NCI-H1092 (cell line): ENCODE measurements around the gene DGKQ.
A peak's percentile ranks its signal among the peaks of the same experiment; 100 is the strongest.

Experiments used
- DNase-seq: peaks from one replicate; lab custom pipeline; 2025; lab: John Stamatoyannopoulos, UW

DGKQ gene, protein sequence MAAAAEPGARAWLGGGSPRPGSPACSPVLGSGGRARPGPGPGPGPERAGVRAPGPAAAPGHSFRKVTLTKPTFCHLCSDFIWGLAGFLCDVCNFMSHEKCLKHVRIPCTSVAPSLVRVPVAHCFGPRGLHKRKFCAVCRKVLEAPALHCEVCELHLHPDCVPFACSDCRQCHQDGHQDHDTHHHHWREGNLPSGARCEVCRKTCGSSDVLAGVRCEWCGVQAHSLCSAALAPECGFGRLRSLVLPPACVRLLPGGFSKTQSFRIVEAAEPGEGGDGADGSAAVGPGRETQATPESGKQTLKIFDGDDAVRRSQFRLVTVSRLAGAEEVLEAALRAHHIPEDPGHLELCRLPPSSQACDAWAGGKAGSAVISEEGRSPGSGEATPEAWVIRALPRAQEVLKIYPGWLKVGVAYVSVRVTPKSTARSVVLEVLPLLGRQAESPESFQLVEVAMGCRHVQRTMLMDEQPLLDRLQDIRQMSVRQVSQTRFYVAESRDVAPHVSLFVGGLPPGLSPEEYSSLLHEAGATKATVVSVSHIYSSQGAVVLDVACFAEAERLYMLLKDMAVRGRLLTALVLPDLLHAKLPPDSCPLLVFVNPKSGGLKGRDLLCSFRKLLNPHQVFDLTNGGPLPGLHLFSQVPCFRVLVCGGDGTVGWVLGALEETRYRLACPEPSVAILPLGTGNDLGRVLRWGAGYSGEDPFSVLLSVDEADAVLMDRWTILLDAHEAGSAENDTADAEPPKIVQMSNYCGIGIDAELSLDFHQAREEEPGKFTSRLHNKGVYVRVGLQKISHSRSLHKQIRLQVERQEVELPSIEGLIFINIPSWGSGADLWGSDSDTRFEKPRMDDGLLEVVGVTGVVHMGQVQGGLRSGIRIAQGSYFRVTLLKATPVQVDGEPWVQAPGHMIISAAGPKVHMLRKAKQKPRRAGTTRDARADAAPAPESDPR

DNA sequence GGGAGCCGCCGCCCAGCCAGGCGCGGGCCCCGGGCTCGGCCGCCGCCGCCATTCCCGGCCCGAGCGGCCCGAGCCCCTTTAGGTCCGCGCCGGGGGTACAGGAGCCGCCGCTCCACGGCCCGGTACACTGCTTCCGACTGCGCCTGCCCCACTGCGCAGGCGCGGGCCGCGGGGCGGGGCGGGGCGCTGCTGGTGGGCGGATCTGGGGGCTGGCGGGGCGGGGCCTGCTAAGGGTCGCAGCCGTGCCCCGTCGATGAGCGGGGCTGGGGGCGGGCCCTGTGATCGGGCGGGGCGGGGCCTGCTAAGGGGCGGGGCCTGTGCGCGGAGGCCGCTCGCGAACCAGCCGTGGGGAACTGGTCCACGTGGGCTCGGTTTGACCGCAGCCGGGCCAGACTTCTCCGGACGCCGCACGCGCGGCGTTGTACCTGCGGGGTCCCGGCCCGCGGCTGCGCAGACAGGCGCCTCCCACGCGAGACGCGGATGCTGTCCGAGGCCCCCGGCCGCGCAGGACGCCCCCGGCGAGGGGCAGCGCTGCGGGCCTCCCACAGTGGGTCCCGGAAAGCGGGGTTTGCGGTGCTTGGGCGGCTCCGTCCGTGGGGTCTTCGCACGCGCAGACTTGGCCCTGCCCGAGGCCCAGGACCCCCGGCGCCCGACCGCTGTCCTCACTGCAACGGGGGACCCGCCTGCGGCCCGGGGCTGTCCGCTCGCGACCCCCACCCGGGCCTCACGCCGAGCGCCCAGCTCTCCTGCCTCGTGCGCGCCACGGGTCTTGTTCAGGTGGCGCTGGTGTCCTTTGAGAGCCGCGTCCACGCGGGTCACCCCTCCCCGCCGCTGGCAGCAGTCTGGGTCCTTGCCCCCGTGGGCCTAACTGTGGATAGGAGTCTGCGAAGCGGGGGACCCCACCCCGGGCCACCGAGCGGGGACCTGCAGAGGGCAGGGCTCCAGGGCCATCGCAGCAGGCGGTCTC is at the start of gene DGKQ:
Gene DGKQ, minus strand, starts transcription at position 139 of the 967 bp plus-strand sequence. Its CDS starts 87 bp downstream, at position 52.
- DNase-seq, result peak; percentile 47

DNA sequence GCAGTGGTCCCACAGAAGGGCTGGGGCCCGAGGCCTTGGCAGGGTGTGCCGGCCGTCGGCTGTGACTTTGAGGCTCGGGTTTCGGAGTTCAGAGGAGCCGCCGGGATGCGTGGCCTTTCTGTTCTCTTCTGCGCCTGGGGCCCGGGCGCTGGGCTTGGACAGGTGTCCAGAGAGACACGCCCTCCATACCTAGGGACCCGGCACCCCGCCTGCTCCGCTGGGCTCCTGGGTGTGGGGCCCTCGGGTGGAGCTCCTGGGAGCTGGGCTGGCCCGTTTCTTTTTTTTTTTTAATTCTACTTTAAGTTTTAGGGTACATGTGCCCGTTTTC is 49.3 kb upstream of the DGKQ start:
- DNase-seq, result no peak

DNA sequence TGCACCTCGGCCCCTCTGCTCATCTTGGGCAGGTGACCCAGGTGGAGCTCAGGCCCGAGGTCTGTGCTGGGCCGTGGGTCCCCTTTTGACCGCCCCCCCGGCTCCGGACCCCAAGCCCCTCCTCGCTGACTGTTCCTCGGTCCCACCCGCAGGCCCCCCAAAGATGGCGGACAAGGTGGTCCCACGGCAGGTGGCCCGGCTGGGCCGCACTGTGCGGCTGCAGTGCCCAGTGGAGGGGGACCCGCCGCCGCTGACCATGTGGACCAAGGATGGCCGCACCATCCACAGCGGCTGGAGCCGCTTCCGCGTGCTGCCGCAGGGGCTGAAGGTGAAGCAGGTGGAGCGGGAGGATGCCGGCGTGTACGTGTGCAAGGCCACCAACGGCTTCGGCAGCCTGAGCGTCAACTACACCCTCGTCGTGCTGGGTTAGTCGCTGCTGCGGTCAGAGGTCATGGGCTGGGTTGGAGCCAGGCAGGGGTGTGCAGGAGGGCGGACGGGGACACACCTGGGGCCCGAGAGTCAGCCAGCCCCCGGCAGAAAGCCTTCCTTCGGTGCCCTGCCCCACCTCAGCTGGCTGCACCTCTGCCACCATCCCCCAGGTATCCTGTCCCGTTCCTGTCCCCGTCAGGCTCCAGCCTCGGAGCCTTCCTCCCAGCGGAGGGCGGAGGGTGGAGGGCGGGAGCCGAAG is 48.8 kb upstream of the DGKQ start:
- DNase-seq, result no peak

DNA sequence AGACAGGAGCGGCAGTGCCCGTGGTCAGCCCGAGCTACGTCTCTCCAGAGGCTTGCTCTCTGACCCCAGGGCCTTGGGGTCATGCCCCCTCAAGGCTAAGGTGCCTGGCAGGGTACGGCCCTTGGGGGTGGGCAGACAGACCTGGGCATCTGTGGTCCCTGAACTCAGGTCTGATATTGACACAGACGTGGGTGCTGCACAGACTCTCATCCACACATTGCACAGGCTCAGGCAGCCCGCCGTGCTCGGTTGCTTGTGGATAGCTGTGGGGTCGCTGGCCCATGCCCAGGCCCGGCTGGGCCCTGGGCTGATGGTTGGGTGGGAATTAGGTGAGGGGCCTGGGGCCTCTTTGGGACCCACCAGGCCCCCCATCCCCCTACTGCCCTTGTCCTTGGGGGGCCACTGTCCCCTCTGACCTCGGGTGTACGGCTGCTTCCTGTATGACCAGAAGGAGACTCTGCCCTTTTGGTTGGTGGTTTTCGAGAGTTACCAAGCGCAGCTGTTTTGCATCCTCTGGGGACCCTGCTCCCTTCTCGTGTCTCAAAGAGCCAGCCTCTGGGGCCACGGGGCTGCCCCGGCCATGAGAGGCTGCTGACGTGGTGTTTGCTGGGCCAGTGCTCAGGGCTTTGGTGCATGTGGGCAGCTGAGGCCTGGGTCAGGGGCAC is 48.1 kb upstream of the DGKQ start:
- DNase-seq, result no peak

DNA sequence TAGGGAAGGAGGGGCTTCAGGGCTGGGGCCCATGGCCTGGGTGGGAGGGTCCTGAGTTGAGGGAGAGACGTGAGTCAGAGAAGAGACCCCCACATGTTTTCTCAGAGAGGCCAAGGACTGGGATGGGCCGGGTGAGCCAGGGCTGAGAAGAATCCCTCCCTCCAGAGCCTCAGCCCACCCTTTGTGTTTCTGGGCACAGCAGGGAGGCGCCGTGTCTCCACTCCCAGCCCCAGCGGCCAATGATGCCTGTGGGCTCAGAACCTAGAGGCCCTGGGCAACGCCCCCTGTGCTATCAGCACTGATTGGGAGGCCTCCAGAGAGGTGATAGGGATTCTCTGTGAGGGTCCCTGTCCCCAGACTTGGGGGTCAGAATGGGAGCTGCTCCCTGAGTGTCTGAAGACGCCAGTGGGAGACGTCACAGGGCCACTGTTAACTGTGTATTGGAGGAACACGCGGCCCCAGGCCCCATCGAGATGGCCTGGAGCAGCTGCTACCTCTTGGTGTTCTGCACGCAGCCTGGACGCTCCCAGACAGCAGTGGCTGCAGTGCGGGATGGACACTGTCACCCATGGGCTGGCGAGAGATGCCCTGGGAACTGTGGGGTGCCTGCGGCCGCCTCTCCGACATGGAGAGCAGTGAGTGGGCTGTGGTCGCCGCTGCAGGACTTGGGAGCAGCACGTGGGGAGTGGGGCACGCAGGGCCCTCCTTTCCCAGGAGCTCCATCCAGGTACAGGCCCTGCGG is 46.5 kb upstream of the DGKQ start:
- no peak for DNase-seq

DNA sequence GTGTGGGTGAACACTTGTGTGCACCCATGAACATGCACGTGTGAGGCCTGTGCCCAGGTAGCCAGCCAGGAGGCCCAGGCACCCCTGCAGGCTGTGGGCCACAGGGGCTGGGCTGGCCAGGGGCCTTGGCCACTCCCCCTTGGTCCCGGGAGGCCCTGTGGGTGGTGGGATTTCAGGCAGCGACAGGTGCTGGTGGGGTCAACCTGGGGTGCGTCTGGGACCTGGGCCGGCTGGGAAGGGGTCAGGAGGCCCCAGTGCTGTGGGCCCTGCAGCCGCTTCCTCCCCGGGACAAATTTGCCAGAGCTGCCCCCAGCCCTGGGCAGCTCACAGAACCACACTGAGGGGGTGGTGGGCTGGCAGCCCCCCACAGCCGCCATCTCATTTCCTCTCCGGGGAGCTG is 46.0 kb upstream of the DGKQ start:
- DNase-seq, result no peak

DNA sequence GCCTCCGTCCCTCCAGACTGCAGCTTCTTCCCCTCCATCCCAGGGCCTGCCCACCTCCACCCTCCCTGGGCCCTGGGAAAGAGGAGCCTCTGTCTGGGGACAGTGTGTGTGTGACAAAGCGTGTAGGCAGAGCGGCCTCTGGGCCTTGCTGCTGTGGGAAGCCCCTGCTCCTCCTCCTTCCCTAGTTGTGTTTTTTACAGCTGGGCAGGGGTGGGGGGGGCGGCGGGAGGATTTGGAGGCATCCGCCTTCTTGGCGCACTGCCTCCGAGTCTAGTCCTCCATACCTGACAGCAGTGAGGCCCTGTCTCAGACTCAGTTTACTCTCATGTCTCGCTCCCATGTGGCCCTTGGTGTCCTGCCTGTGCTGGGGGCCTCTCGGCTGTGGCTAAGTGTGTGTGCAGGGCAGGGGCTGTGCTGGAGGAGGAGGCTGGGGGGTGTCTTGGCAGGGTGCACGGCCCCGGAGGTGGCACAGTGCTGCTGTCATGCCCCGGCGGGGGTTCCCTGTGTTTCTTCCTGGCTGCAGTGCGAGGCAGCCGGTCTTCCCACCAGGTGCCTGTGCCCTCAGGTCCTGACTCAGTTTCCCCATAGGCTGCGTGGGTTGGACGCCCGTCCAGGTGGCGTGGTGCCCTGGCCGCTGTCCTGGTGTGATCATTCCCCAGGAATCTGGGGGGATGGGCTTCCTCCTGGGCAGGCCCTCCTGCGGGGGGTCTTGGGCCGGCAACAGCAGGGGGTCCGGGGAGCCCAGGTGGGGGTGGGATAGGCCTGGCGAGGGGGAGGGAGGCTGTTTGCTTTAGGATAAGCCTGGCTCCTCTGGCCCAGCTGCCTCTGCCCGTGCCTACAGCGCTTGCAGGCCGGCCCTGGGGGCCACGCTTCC is 45.0 kb upstream of the DGKQ start:
- DNase-seq, result no peak

DNA sequence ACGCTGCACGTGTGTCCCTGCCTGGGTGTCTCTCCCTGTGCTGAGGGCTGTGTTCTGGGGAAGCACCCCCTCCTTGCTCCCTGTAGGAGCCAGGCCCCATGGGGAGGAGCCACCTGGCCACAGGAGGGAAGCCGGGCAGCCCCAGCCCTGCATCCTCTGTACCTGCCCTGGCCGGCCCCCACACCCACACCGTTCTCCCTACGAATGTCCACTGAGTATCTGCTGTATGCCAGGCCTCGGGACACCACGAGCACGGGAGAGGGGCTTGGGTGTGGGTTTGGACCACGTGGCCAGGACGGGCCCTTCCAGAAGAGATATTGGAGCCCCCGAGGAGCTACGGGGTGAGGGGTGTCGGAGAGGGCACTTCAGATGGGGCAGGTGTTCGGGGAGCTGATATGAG is 44.3 kb upstream of the DGKQ start:
- no peak for DNase-seq

DNA sequence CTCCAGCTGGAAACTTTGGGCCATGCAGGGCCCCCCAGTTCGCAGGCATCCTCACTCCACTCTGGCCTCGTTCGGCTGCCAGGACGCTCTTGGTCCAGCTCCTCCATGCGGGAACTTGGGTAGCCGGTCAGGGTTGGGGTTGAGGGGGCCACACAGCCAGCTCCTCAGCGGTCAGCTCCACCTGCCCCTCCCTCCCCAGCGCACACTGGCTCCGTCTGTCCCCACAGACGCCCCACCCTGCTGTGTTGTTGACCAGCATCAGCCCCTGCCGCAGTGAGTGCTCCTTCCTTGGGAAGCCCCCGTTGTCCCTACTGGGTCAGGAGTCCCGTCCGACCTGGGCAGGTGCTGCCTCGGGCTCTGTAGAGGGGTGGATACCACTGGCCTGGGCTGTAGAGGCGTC is 43.8 kb upstream of the DGKQ start:
- DNase-seq, result no peak

DNA sequence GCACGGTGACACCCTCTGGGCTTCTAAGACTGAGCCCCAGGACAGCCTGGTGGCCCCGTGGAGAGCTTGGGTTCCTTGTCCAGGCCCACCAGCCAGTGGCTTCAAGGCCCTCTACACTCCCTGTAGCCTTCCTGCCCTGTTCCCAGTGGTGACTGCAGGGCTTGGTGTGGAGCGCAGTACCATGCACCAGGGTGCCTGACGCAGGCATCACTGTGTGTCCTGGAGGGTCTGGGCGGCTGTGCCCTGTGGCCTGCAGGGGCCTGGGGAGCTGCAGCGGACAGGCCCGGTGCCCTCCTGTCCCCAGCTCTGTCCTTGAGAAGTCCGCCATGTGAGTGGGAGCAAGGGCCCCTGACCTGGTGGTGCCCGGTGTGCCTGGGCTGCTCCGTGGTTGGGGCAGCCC is 42.4 kb upstream of the DGKQ start:
- DNase-seq, result no peak

DNA sequence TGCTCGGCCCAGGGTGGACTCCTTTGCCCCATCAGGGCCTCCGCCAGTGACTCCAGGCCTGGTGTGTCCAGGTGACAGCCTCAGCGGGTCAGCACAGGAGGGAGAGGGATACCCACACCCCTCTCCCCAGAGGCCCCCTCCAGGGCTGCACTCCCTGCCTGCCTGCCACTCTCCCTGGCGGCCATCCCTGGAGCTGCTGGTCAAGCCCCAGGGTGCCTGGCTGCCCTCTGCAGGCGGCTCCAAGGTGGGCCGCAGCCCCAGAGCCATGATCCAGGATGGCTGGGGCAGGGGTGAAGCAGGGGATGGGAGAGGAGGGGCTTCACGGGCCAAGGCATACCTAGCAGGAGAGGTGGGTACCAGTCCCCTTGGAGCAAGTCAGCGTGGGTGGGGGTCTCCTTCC is 41.8 kb upstream of the DGKQ start:
- no peak for DNase-seq

DNA sequence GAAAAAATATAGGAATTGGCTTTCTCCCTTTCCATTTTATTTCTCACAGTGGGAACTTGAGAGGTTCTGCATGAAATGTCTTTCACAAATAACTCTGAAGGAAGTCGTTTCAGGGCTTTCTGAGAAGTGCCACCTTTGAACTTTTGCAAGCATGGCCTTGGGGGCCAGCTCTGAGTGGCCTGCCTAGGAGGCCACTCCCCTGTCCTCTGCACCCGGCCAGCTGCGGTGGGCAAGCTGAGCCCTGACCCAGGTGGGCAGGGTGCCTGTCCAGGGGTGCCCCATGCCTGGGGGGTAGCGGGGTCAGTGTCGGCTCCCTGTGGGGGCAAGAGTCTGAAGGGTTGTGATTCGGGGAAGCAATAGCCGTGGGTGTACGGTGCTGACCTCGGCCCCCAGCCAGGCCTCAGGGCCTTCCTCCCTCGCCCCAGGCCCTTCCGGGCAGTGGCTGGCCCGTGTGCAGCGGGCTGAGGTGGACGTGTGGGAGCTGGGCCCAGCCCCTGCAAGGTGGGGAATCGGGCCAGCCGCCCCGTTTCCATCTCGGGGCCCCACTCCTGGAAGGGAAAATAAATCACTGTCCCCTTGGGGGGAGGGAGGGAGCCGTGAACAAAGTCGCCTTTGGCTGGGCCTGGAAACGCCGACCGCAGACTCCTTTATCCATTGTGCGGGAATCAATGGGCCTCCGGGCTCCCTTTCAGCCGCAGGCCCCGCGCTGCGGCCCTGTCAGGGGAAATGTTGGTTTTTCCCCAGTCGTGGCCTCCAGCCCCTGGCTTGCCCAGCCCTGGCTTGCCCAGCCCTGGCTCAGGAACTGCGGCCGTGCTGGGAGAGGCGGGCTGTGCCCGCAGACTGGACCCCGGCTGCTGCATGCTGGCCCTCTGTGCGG is 41.2 kb upstream of the DGKQ start:
- DNase-seq, result no peak

DNA sequence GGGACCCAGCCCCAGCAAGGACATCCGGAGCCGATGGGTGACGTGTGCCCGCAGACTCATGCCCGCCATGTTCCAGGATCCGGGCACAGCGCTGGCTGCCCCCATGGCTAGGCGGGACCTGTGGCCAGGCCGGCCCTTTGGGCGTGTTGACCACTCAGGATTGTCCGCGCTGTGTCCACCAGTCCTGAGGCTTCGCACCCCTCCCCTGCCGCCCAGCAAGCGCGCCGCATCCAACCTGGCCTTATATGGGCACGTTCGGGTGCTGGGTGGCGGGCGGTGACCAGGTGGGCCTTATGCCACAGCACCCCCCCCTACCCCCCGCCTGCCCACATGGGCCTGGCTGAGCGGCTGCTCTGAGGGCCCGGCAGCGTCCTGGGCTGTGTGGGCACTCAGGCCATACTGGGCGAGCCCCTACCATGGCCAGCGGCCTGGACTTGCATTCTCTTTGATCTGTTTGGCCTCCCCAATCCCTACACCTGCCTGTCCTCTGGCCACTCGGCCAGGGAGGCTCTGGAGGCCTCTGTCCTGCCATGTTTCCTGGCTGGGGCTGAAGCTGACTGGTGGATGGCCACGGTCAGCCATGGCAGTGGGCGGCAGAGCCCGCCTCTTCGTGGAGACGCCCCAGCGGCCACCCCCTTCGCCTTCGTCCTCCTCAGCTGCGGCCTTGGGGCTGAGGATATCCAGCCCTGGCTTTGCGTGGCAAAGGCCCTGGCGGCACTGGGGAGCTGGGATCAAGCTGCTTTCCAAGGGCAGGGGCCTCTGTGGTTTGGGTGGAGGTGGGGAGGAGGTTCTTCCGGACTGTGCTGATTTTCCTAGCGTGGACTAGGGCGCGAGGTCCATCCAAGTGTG is 40.1 kb upstream of the DGKQ start:
- DNase-seq, result no peak

DNA sequence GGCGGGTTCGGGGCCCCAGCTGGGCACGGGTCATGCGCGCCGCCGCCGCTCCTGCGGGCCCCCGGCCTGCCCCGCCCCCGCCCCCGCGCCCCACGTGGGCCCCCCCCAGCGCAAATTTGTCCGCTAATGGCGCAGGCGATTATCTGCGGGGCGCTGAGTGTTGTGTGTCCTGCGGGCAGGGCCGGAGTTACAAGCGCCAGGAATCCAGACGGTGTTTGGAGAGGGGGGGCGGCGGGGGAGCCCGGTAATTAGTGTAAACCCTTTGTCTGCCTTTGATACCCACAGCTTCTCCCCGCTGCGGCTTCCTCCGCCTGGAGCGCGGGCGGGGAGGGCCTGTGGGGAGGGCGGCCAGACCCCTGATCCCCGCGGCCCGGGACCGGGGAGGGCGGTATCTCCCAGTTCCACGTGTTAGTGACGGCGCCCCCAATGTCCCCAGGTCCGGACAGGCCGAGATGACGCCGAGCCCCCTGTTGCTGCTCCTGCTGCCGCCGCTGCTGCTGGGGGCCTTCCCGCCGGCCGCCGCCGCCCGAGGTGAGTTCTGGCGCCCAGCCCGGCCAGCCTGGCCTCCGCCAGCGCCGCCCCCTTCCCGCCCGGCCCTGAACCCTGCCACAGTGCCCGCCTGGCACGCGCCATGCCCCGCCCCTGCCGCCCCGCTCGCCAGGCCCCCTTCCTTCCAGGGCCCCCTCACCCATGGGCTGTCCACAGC is 38.8 kb upstream of the DGKQ start:
- no peak for DNase-seq

DNA sequence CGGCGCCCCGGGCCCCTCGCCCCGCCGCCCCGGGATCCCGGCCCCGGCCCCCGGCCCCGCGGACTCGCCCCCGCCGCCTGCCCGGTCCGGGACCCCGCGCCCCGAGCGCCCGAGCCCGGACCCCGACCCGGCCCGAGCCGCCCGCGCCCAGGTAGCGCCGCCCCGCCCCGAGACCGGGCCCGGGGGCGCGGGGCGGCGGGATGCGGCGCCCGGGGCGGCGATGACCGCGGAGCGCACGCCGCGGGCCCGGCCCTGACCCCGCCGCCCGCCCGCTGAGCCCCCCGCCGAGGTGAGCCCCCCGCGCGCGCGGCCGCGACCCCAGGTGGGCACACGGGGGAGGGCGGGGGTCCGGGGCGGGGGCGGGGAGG is 38.3 kb upstream of the DGKQ start:
- no peak for DNase-seq

DNA sequence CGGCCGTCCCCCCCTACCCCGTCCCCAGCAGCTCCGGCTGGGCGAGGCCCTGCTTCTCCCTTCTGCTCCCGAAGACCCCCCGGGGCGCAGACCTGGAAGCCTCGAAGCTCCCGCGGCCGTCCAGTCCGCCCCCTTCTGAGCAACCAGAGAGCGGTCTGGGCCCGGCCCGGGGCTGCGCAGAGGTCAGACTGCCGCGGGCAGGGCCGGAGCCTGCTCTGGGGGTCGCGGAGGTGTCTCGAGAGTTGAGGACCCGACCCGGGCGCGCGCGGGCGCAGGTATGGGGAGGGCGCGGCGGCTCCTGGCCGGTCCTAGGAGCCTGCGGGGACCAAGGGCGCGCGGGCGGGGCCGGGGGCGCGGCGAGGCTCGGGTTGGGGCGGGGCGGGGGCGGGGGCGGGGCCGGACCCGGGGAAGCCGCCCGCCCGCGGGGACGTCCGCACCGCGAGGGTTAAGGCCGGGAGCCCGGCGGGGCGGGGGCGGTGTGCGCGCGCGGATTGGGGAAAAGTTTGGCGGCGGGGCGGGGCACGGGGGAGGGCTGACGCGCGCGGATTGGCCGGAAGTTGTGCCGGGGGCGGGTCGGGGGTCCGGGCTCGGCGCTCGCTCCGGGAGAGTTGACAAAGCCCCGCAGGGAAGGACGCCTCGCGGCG is 37.8 kb upstream of the DGKQ start, which contains the start of gene FGFRL1:
Gene FGFRL1, plus strand, starts transcription at position 605 of the 644 bp plus-strand sequence. CDS start 860 bp downstream, outside the sequence.
- DNase-seq, result no peak
